Body of pancreas (tissue), 4 donors: ENCODE data around the gene RREB1.

Experiments
- POLR2A ChIP-seq, 3 donors: fragments of 450-650 bp; IDR thresholded peaks; one replicate each; pipeline ENCODE4 v1.6.1; 2016; ENCODE audit warnings: antibody characterized with exemption in 3 of 3, mild to moderate bottlenecking in 2 of 3
- TF ChIP-seq, protein P1 (sequence below), 7 experiments: fragments of 450-650 bp in 4 of 7; fragments of 200-600 bp in 3 of 7; sonication (generic) in 3 of 7; IDR thresholded peaks; one replicate each; pipeline ENCODE4 v1.5.1; 2016 to 2019; ENCODE audit warnings: antibody characterized with exemption in 7 of 7

DNA sequence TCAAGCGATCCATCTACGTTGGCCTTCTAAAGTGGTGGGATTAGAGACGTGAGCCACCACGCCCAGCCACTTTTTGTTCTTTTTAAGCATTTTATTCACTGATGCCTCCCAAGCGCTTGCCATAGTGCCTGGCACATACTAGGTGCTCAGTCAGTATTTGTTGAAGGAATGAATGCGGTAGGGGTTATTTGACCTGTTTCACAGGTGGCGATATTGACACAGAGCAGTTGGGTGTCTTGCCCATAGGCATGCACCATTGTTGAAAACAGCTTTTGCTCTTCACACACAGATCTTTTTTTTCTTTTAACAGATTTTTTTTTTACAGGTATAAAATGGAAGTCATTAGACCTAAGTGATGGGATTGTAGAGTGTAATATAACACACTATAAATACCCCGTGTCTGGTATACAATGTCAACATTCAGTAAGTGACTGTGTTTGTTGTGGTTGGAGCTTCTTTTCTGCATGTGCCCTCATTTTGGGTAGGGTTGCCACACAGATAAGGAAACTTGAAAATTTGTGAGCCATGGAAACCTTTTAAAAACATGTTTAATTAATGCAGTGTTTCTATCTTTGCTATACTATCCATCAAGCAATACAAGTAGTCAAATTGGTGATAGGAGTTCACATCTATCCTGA, 24.8 kb downstream of the RREB1 start:
- TF ChIP-seq, protein P1, sequence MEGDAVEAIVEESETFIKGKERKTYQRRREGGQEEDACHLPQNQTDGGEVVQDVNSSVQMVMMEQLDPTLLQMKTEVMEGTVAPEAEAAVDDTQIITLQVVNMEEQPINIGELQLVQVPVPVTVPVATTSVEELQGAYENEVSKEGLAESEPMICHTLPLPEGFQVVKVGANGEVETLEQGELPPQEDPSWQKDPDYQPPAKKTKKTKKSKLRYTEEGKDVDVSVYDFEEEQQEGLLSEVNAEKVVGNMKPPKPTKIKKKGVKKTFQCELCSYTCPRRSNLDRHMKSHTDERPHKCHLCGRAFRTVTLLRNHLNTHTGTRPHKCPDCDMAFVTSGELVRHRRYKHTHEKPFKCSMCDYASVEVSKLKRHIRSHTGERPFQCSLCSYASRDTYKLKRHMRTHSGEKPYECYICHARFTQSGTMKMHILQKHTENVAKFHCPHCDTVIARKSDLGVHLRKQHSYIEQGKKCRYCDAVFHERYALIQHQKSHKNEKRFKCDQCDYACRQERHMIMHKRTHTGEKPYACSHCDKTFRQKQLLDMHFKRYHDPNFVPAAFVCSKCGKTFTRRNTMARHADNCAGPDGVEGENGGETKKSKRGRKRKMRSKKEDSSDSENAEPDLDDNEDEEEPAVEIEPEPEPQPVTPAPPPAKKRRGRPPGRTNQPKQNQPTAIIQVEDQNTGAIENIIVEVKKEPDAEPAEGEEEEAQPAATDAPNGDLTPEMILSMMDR (IDR thresholded peaks at IDR 0.05) = no peak
- no peak for TF ChIP-seq POLR2A (IDR thresholded peaks at IDR 0.05)
